ENCODE results near the gene ATF7.

DNA sequence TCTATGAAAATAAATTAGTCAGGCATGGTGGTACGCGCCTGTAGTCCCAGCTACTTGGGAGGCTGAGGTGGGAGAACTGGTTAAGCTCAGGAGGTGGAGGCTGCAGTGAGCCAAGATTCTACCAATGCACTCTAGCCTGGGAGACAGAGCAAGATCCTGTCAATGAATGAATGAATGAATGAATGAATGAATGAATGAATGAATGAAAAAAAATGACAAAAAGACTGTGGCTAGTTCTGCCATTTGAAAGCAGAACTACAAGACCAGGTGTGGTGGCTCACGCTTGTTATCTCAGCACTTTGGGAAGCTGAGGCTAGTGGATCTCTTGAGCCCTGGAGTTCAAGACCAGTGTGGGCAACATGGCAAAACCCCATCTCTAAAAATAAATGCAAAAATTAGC, 86.7 kb downstream of the ATF7 start:
- TF ChIP-seq, protein P1, sequence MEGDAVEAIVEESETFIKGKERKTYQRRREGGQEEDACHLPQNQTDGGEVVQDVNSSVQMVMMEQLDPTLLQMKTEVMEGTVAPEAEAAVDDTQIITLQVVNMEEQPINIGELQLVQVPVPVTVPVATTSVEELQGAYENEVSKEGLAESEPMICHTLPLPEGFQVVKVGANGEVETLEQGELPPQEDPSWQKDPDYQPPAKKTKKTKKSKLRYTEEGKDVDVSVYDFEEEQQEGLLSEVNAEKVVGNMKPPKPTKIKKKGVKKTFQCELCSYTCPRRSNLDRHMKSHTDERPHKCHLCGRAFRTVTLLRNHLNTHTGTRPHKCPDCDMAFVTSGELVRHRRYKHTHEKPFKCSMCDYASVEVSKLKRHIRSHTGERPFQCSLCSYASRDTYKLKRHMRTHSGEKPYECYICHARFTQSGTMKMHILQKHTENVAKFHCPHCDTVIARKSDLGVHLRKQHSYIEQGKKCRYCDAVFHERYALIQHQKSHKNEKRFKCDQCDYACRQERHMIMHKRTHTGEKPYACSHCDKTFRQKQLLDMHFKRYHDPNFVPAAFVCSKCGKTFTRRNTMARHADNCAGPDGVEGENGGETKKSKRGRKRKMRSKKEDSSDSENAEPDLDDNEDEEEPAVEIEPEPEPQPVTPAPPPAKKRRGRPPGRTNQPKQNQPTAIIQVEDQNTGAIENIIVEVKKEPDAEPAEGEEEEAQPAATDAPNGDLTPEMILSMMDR (conservative IDR thresholded peaks at IDR 0.05; ENCODE audit: low read depth, low read length) = no peak
- no peak for TF ChIP-seq EZH2 (IDR thresholded peaks at IDR 0.05; ENCODE audit: borderline replicate concordance, low read depth, low read length, poor library complexity, severe bottlenecking)
